T1000 (cell line): ENCODE data around the gene ANKRD11.
A peak's percentile ranks its signal among the peaks of the same experiment; 100 is the strongest.
"Not testable (repeated sequence)": the region's sequence is repeated elsewhere in the genome, so short reads cannot be mapped to it uniquely, and the experiment has no call there.

Experiments used
- DNase-seq: peaks from one replicate; lab custom pipeline; 2025; ENCODE audit warnings: mixed read lengths; lab: John Stamatoyannopoulos, UW

Gene ANKRD11

GRCh38 chr16:89331371-89332109 lies 158.8 kb downstream of the ANKRD11 start:
- DNase-seq = no peak

GRCh38 chr16:89330177-89330856 lies 160.0 kb downstream of the ANKRD11 start:
- DNase-seq = no peak

GRCh38 chr16:89329830-89330176 lies 160.6 kb downstream of the ANKRD11 start:
- not testable (repeated sequence) for DNase-seq

GRCh38 chr16:89328412-89329400 lies 161.7 kb downstream of the ANKRD11 start:
- not testable (repeated sequence) for DNase-seq

- DNase-seq = no peak
Measured at GRCh38 chr16:89326721-89327120, 163.6 kb downstream of the ANKRD11 start.

GRCh38 chr16:89325861-89326471 lies 164.4 kb downstream of the ANKRD11 start:
- no peak for DNase-seq

- DNase-seq = peak; percentile 32
Measured at GRCh38 chr16:89324056-89325010, 166.0 kb downstream of the ANKRD11 start.

GRCh38 chr16:89323120-89323960 lies 167.0 kb downstream of the ANKRD11 start:
- DNase-seq = no peak

- no peak for DNase-seq
Measured at GRCh38 chr16:89322321-89323119, 167.8 kb downstream of the ANKRD11 start.

GRCh38 chr16:89320782-89321501 lies 169.4 kb downstream of the ANKRD11 start:
- DNase-seq = no peak

- DNase-seq = peak; percentile 72
Measured at GRCh38 chr16:89319886-89320781, 170.2 kb downstream of the ANKRD11 start.

GRCh38 chr16:89319631-89319885 lies 170.8 kb downstream of the ANKRD11 start:
- no peak for DNase-seq

GRCh38 chr16:89318871-89319630 lies 171.3 kb downstream of the ANKRD11 start:
- no peak for DNase-seq

GRCh38 chr16:89318430-89318758 lies 172.0 kb downstream of the ANKRD11 start:
- DNase-seq = no peak

GRCh38 chr16:89317729-89318429 lies 172.5 kb downstream of the ANKRD11 start:
- no peak for DNase-seq

- no peak for DNase-seq
Measured at GRCh38 chr16:89317101-89317671, 173.2 kb downstream of the ANKRD11 start.
